KG1 (cell line): Measurements from ENCODE around the gene TRIM38.

Source experiments
- DNase-seq: peaks from one replicate; lab custom pipeline; 2025; lab: John Stamatoyannopoulos, UW

Gene TRIM38

DNA sequence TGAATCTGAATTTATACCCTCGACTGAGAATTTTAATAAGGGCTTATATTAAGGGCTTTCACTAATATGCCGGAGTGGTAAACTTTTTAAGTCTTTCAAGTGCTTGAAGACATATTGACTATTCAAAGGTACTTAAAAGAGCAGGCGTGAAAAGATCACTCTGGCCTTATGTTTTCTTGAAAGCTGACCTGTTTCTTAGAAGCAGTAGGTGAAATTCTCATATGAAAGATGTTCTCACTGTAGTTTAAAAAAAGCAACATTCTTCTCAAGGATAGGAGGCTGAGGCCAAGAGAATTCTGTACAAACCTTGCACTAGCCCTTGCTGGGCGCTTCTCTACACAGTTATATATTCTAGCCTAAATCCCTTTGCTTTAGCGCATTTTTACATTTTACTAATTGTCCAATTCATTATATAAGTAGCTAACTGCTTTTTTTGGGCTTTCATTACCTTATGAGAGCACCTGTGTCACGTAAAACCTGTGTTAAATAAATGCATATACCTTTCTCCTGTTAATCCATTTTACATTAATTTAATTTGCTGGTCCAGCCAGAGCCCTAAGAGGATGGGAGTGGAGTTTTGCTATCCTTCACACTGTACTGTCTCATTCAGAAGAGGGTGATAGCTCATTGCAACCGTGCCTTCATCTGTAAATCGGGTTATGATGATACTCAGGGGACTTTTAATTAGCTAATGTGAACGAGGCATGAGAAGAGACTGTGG is 65.0 kb downstream of the TRIM38 start:
- DNase-seq = no peak

GRCh38 chr6:26028212-26028745 is 65.7 kb downstream of the TRIM38 start:
- no peak for DNase-seq

DNA sequence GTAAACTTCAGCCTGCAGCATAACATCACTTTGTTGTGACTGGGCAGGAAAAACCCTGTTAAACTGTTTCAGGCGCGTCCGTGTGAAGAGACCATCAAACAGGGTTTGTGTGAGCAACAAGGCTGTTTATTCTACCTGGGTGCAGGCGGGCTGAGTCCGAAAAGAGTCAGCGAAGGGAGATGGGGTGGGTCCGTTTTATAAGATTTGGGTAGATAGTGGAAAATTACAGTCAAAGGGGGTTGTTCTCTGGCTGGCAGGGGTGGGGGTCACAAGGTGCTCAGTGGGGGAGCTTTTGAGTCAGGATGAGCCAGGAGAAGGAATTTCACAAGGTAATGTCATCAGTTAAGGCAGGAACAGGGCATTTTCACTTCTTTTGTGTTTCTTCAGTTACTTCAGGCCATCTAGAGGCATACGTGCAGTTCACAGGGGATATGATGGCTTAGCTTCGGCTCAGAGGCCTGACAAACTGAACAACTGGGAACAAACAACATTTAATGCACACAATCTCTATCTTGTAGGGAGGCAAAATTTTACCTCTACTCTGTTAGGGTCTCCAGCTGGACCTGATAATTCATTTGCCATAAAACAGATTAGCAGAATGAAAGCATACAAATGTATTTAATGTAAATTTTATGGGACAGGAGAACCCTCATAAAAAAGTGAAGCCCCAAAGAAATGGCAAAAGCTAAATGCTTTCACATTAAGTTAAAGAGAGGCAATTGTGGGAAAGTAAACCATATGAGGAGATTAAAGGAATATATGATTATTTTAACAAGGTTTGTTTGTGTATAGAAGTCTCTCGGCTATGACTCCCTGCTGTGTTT is 66.4 kb downstream of the TRIM38 start:
- DNase-seq = no peak

- no peak for DNase-seq
Measured at GRCh38 chr6:26029570-26029856, 66.9 kb downstream of the TRIM38 start.

- DNase-seq = no peak
Measured at GRCh38 chr6:26029857-26030653, 67.5 kb downstream of the TRIM38 start.

GRCh38 chr6:26030716-26031115 is 68.1 kb downstream of the TRIM38 start:
- no peak for DNase-seq

DNA sequence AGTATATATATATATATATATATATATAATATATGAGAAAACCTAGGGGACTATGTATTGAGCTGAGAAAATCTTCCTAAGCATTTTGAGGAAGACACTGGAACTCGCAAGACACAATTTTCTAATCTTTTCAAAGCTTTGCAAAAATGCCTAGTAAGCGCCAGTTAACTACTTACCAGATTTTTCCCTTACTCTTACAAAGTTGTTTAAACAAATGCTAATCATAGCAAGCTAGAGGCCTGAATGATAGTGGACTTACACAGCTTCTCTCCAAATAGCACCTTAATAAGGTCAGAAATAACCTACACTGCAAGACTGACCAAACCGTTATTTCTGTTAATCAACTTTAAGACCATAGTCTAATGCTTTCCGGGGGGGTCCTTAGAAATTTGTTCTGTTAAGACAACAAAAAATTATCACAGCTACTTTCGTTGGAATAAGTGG is 68.6 kb downstream of the TRIM38 start:
- DNase-seq = no peak

GRCh38 chr6:26031595-26032339 is 69.2 kb downstream of the TRIM38 start:
- peak; percentile 96 for DNase-seq

DNA sequence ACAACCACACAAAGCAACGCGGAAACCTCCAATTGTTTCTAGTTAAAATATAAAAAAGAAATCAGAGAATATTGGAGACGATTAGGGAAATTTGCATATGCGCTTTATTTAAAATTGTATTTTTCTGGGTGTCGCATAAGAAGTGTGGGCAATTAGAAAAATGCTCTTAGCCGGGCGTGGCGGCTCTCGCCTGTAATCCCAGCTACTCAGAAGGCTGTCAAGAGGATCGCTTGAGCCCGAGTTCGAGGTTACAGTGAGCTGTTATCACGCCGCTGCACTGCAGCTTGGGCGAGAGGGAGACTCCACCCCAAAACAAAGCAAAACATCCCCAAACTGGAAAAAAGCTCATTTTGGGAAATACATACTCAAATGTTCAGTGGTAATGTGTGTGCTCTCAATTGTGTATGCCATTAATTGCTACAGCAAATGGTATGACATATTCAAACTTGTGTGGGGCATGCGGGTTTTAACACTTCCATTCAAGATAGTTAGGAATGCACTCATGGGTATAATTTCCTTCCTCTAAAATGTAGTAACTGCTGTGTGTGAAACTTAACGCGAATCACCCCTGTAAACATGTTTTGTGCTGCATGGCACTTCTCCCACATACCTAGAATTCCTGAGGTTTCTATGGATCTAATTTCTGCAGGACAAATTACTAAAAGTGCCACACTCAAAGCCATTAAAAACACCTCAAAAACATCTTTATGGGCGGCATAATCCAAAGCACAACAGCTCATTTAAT is 69.9 kb downstream of the TRIM38 start:
- DNase-seq = no peak

DNA sequence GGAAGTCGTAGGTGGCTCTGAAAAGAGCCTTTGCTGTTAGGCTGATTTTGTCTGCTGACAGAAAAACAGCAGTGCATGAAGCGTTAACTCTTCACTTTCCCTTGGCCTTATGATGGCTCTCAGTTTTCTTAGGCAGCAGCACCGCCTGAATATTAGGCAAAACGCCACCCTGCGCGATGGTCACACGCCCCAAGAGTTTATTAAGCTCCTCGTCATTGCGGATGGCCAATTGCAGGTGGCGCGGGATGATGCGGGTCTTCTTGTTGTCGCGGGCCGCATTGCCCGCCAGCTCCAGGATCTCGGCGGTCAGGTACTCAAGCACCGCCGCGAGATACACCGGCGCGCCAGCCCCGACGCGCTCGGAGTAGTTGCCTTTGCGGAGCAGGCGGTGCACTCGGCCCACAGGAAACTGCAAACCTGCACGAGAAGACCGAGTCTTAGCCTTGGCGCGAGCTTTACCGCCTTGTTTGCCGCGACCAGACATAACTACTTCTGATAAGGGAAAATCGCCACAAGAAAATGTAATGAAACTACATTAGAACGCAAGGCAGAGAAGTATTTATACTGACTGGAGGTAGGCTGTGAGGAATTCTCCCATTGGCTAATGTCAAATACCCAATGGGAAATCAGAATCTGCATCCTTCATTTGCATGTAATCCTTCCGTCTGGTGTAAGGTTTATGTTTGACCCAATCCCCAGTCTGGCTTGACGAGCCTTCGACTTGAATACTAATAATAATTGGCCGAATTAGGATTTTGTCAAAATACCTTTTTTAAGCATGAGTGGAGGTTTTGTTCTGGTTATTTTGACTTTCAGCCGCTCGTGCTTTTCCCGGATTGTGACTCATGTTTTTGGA is 70.7 kb downstream of the TRIM38 start:
- DNase-seq = peak; percentile 71

DNA sequence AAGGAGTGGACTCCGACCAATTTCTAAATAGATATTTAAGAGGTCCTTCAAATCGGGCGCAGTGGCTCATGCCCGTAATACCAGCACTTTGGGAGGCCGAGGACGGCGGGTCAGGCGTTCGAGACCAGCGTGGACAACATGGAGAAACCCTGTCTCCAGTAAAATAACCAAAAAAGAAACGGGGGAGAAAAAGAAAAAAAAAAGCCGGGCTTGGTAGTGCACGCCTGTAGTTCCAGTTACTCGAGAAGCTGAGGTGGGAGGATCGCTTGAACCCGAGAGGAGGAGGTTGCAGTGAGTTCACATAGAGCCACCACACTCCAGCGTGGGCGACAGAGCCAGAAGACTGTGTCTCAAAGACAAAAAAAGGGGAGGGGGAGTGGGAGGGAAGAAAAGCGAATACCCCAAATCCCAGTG is 71.3 kb downstream of the TRIM38 start:
- DNase-seq = no peak

GRCh38 chr6:26034905-26035304 is 72.3 kb downstream of the TRIM38 start:
- no peak for DNase-seq
